Trophoblast cell (in vitro differentiated cells and primary cell): ENCODE results near the gene SMU1.
A peak's percentile ranks its signal among the peaks of the same experiment; 100 is the strongest.

Experiments
- DNase-seq, 2 donors: peaks; one replicate each; pipeline ENCODE4 v3.0.0-alpha.2; 2016
- H2AFZ ChIP-seq: 2 replicates; pipeline ENCODE4 v1.6.1; 2013; ENCODE audit warnings: low read length, moderate library complexity, mild to moderate bottlenecking; ENCODE audit not compliant: insufficient read depth, poor library complexity
- H2AK5ac ChIP-seq: 2 replicates; pipeline ENCODE4 v1.6.1; 2013; ENCODE audit warnings: mild to moderate bottlenecking, low read length
- H2BK120ac ChIP-seq: 2 replicates; pipeline ENCODE4 v1.6.1; 2013; ENCODE audit warnings: low read length, mild to moderate bottlenecking, moderate library complexity; ENCODE audit not compliant: insufficient read depth, poor library complexity
- H2BK12ac ChIP-seq: 2 replicates; pipeline ENCODE4 v1.6.1; 2013; ENCODE audit warnings: mild to moderate bottlenecking, low read length, moderate library complexity
- H2BK5ac ChIP-seq: 2 replicates; pipeline ENCODE4 v1.6.1; 2013; ENCODE audit warnings: low read length, low read depth, moderate library complexity, mild to moderate bottlenecking; ENCODE audit not compliant: poor library complexity
- H3K14ac ChIP-seq: 2 replicates; pipeline ENCODE4 v1.6.1; 2013; ENCODE audit warnings: mild to moderate bottlenecking, low read length
- H3K18ac ChIP-seq: 2 replicates; pipeline ENCODE4 v1.6.1; 2013; ENCODE audit warnings: mild to moderate bottlenecking, low read length
- H3K23ac ChIP-seq: 2 replicates; pipeline ENCODE4 v1.6.1; 2013; ENCODE audit warnings: low read length
- H3K27ac ChIP-seq: 2 replicates; pipeline ENCODE4 v1.5.1; 2013; ENCODE audit warnings: low read depth, mild to moderate bottlenecking, inconsistent platforms, low read length, moderate library complexity
- H3K27me3 ChIP-seq: 2 replicates; pipeline ENCODE4 v1.6.1; 2013; ENCODE audit warnings: inconsistent platforms, mild to moderate bottlenecking, low read length, moderate library complexity; ENCODE audit not compliant: insufficient read depth
- H3K36me3 ChIP-seq, 2 experiments: 1 replicate in 1 of 2; 2 replicates in 1 of 2; pipeline ENCODE4 v1.6.1; 2013; ENCODE audit warnings: low read length in 2 of 2, mild to moderate bottlenecking in 2 of 2, moderate library complexity in 1 of 2; ENCODE audit not compliant: insufficient read depth in 2 of 2, control insufficient read depth in 1 of 2
- H3K4ac ChIP-seq: 2 replicates; pipeline ENCODE4 v1.6.1; 2013; ENCODE audit warnings: low read depth, mild to moderate bottlenecking, low read length, moderate library complexity
- H3K4me1 ChIP-seq, 2 experiments: 1 replicate in 1 of 2; 2 replicates in 1 of 2; pipeline ENCODE4 v1.6.1; 2013; ENCODE audit warnings: low read length in 2 of 2, mild to moderate bottlenecking in 2 of 2, moderate library complexity in 1 of 2; ENCODE audit not compliant: insufficient read depth in 2 of 2, control insufficient read depth in 1 of 2
- H3K4me2 ChIP-seq: 2 replicates; pipeline ENCODE4 v1.6.1; 2013; ENCODE audit warnings: inconsistent platforms, mild to moderate bottlenecking, low read length, moderate library complexity
- H3K4me3 ChIP-seq: 2 replicates; pipeline ENCODE4 v1.5.1; 2013; ENCODE audit warnings: mild to moderate bottlenecking, low read depth, low read length, inconsistent platforms
- H3K79me1 ChIP-seq: one replicate; pipeline ENCODE4 v1.6.1; 2013; ENCODE audit warnings: low read length
- H3K79me2 ChIP-seq: 2 replicates; pipeline ENCODE4 v1.6.1; 2013; ENCODE audit warnings: low read length, mild to moderate bottlenecking; ENCODE audit not compliant: control insufficient read depth, insufficient read depth, poor library complexity
- H3K9ac ChIP-seq: 2 replicates; pipeline ENCODE4 v1.6.1; 2013; ENCODE audit warnings: mild to moderate bottlenecking, low read length
- H3K9me3 ChIP-seq: 2 replicates; pipeline ENCODE4 v1.6.1; 2013; ENCODE audit warnings: low read depth, mild to moderate bottlenecking, control low read depth, inconsistent platforms, low read length; ENCODE audit not compliant: insufficient read depth
- H4K12ac ChIP-seq: 2 replicates; pipeline ENCODE4 v1.6.1; 2013; ENCODE audit warnings: low read depth, mild to moderate bottlenecking, low read length, moderate library complexity
- H4K8ac ChIP-seq: 2 replicates; pipeline ENCODE4 v1.6.1; 2013; ENCODE audit warnings: low read depth, mild to moderate bottlenecking, low read length, moderate library complexity
- H4K91ac ChIP-seq: one replicate; pipeline ENCODE4 v1.6.1; 2013; ENCODE audit warnings: low read depth, mild to moderate bottlenecking, low read length, moderate library complexity
- WGBS: extraction: QIAGEN DNeasy Blood & Tissue Kit; methylation state at CpG from one replicate; pipeline ENCODE4 v1.1.7; 2013; ENCODE audit warnings: missing lambda C conversion rate; ENCODE audit not compliant: insufficient read length, insufficient coverage; ENCODE audit errors: extremely low coverage; 5-methylcytosine and 5-hydroxymethylcytosine counted together

Gene SMU1

DNA sequence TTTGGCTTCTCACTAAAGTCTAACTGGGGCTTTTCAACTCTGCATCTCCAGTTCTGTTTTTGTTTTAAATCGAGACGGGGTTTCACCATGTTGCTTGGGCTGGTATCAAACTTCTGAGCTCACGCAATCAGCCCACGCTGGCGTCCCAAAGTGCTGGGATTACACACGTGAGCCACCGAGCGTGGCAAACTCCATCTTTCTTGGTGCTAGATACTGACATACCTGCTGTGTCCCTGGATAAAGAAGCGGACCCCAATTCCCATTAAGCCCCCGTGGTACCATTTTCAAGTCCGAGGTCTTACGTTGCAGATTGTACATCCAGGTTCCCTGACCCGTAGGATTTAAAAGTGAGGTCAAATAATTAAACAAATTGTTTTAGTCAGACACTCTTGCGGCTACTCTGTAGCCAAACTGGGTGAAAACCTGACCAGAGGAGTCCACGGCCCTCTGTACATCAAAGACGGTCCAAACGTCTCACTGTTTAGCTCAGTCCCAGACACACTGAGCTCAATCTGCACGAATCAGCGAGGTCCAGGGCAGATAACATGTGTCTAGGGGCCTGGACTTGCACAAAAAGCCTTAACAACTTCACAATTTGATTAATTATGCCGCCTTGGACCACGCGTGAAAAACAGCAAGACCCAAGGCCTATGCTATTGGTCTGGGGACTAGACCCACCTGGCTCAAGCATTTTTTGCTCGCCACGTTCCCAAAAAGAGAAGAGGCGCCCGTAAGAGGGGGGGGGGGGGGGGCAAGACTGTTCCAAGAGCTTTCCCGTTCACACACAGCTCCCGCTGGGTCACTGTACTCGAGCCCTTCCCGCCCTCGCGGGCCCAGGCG lies 52.1 kb downstream of the SMU1 start:
- Histone ChIP-seq H2BK5ac (peak overlapping the region; percentile 92), H2AK5ac (peak overlapping the region; percentile 79), H3K9ac (peak overlapping the region; percentile 96), H2BK120ac (peak overlapping the region; percentile 64), H3K36me3 (peaks cover 16 to 17% of the 10 kb centered on the region in 2 experiments), H3K79me2 (peaks cover 26% of the 10 kb centered on the region), H2BK12ac (peak overlapping the region; percentile 25), H3K4me2 (peak overlapping the region; percentile 74), H3K79me1 (peaks cover 12% of the 10 kb centered on the region), H3K4me3 (peak overlapping the region; percentile 84), H3K4ac (peak overlapping the region; percentile 97), H4K91ac (peak overlapping the region; percentile 86), H3K9me3 (no peaks in the 10 kb centered on the region), H4K12ac (peak overlapping the region; percentile 94), H3K27ac (peak overlapping the region; percentile 91), H3K18ac (peak overlapping the region; percentile 93), H3K27me3 (no peaks in the 10 kb centered on the region), H2AFZ (peak overlapping the region; percentile 92), H3K14ac (peak overlapping the region; percentile 98), H4K8ac (peak overlapping the region; percentile 87), H3K4me1 (peaks cover 0 to 4% of the 10 kb centered on the region in 2 experiments), H3K23ac (no peak overlapping the region)
- no CpG with 5 or more reads among the region's 33 CpGs for WGBS
- DNase-seq = peak in 1 of 2 donors; percentile 51

DNA sequence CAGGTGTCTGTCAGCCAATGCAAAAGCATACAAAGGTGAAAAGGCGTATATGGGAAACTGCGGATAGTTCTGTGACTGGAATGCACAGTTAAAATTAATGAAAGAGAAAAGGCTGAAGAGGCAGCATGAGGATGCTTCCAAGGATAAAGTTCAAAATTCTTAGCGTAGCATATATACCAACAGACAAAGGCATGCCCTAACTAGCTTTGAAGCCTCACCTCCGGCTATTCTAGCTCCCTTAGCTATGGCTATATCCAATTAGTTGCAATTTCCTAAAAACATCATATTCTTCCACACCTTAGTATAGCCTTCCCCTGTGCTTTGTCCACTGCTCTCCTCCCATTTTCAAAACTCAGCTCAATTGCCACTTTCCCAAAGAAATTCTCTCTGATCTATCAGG lies 52.8 kb downstream of the SMU1 start:
- Histone ChIP-seq H2BK120ac (no peak overlapping the region), H3K4ac (no peak overlapping the region), H3K79me1 (peaks cover 12% of the 10 kb centered on the region), H2AFZ (no peak overlapping the region), H3K18ac (no peak overlapping the region), H3K23ac (no peak overlapping the region), H3K27ac (no peak overlapping the region), H3K27me3 (no peaks in the 10 kb centered on the region), H2AK5ac (no peak overlapping the region), H4K8ac (no peak overlapping the region), H3K36me3 (peaks cover 16 to 18% of the 10 kb centered on the region in 2 experiments), H2BK5ac (no peak overlapping the region), H2BK12ac (no peak overlapping the region), H3K4me1 (peaks cover 0 to 4% of the 10 kb centered on the region in 2 experiments), H3K9ac (no peak overlapping the region), H3K9me3 (no peaks in the 10 kb centered on the region), H3K4me2 (no peak overlapping the region), H3K79me2 (peaks cover 26% of the 10 kb centered on the region), H4K12ac (no peak overlapping the region), H3K14ac (no peak overlapping the region), H4K91ac (no peak overlapping the region), H3K4me3 (no peak overlapping the region)
- peak in 1 of 2 donors; percentile 55 for DNase-seq
- WGBS = no CpG with 5 or more reads among the region's 4 CpGs

DNA sequence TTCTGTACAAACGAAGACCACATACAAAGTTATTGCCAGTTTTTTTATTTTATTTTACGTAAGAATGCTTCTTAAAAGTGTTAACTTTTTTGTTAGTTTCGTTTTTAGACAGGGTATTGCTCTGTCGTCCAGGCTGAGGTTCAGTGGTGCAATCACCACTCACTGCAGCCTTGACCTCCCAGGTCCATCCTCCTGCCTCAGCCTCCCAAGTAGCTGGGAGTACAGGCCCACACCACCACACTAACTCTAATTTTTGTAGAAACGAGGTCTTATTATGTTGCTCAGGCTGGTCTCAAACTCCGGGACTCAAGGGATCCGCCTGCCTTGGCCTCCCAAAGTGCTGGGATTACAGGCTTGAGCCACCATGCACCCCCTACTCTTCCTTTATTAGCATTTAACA lies 53.7 kb downstream of the SMU1 start:
- Histone ChIP-seq H2AK5ac (no peak overlapping the region), H2BK5ac (no peak overlapping the region), H3K27ac (no peak overlapping the region), H2AFZ (no peak overlapping the region), H3K4ac (peak overlapping the region; percentile 70), H4K8ac (no peak overlapping the region), H3K23ac (no peak overlapping the region), H3K27me3 (no peaks in the 10 kb centered on the region), H3K79me2 (peaks cover 26% of the 10 kb centered on the region), H3K14ac (no peak overlapping the region), H3K36me3 (peaks cover 16 to 17% of the 10 kb centered on the region in 2 experiments), H2BK120ac (no peak overlapping the region), H3K9me3 (no peaks in the 10 kb centered on the region), H3K4me2 (no peak overlapping the region), H4K12ac (no peak overlapping the region), H3K9ac (no peak overlapping the region), H2BK12ac (no peak overlapping the region), H3K4me1 (peaks cover 0 to 4% of the 10 kb centered on the region in 2 experiments), H3K79me1 (peaks cover 12% of the 10 kb centered on the region), H4K91ac (no peak overlapping the region), H3K4me3 (no peak overlapping the region), H3K18ac (peak overlapping the region; percentile 47)
- no CpG with 5 or more reads among the region's 7 CpGs for WGBS
- DNase-seq = no peak

DNA sequence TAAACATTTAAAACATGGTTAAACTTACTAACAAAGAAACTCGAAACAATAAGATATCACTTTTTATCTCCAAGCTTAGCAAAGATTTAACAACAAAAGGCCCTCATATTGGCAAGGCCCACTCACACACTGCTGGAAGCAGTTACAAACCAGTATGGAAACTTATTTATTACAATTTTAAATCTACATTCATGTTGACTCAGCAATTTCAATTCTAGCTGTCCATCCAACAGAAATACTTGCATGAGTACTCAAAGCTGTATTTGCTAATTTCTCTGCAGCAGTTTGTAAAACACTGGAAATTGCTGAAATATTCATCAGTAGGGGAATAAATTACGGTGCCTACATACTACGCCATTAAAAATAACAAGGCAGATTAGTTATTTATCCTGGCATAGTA lies 54.2 kb downstream of the SMU1 start:
- H3K4ac ChIP-seq = no peak overlapping the region
- no peak overlapping the region for H3K27ac ChIP-seq
- H2BK12ac ChIP-seq = no peak overlapping the region
- no peak overlapping the region for H3K4me2 ChIP-seq
- no peak overlapping the region for H2BK5ac ChIP-seq
- peaks cover 23% of the 10 kb centered on the region for H3K79me2 ChIP-seq
- peaks cover 0 to 4% of the 10 kb centered on the region in 2 experiments for H3K4me1 ChIP-seq
- H3K9ac ChIP-seq = no peak overlapping the region
- WGBS = no CpG with 5 or more reads among the region's 3 CpGs
- no peak overlapping the region for H2BK120ac ChIP-seq
- peaks cover 12 to 13% of the 10 kb centered on the region in 2 experiments for H3K36me3 ChIP-seq
- H3K4me3 ChIP-seq = no peak overlapping the region
- no peak overlapping the region for H4K8ac ChIP-seq
- H2AFZ ChIP-seq = no peak overlapping the region
- DNase-seq = no peak
- H3K23ac ChIP-seq = no peak overlapping the region
- no peak overlapping the region for H4K12ac ChIP-seq
- H3K79me1 ChIP-seq = peaks cover 12% of the 10 kb centered on the region
- no peaks in the 10 kb centered on the region for H3K27me3 ChIP-seq
- H3K14ac ChIP-seq = no peak overlapping the region
- H3K18ac ChIP-seq = no peak overlapping the region
- no peaks in the 10 kb centered on the region for H3K9me3 ChIP-seq
- H2AK5ac ChIP-seq = no peak overlapping the region
- no peak overlapping the region for H4K91ac ChIP-seq
